Measurements from ENCODE around the gene CCDC57. TPM values are rescaled to one million over a fixed set of nuclear protein-coding genes. Genes with fewer than 3 reads are reported as not detected.

Gene CCDC57
- total RNA-seq, 2 donors from 2014 or later: 24.5 to 46.1 TPM

DNA sequence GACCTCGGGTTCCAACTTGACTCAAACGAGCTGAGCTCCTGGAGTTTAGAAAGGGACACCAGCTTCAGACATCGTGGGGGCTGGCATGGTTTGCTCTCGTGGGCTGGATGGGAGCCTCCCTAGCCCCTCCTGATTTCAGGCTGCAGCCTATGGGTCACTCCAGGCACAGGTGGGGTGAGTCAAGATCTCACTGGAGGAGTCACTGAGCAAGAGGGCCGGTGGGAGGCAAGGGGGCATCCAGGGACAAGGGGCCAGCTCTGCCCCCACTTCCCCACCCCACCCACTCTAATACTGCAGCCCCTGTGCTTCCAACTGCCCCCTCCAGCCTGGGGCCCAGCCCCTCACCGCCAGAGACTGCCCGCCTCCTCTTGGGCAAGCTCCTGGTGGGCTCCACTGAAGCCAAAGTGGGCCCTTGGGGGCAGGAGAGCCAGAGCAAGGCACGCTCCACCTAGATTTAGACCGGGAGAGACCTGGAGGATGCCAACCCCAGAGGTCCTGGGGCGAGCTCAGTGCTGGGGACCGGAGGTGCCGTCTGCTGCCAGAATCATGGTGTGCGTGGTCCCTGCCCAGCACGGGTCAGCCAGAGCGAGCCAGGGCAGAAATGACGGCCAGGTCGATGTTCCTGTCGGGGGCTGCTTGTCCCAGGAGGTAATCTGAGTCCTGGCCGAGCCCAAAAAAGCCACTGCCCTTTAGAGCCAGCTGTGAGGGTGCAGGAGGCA is 22.6 kb upstream of the CCDC57 start:
- peaks cover 9% of the 10 kb centered on the region for H3K36me3 ChIP-seq
- intact Hi-C loops (cut with DNase I): no loop called here
- no peak overlapping the region for H3K4me3 ChIP-seq
- no peak for DNase-seq
- no peak overlapping the region for H3K9ac ChIP-seq (ENCODE audit: low read depth in 2 of 2, low read length in 2 of 2)
- H3K4me1 ChIP-seq: peaks cover 47% of the 10 kb centered on the region
- H3K9me3 ChIP-seq: no peaks in the 10 kb centered on the region
- TF ChIP-seq, protein P1, sequence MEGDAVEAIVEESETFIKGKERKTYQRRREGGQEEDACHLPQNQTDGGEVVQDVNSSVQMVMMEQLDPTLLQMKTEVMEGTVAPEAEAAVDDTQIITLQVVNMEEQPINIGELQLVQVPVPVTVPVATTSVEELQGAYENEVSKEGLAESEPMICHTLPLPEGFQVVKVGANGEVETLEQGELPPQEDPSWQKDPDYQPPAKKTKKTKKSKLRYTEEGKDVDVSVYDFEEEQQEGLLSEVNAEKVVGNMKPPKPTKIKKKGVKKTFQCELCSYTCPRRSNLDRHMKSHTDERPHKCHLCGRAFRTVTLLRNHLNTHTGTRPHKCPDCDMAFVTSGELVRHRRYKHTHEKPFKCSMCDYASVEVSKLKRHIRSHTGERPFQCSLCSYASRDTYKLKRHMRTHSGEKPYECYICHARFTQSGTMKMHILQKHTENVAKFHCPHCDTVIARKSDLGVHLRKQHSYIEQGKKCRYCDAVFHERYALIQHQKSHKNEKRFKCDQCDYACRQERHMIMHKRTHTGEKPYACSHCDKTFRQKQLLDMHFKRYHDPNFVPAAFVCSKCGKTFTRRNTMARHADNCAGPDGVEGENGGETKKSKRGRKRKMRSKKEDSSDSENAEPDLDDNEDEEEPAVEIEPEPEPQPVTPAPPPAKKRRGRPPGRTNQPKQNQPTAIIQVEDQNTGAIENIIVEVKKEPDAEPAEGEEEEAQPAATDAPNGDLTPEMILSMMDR (IDR thresholded peaks at IDR 0.05): no peak
- no peaks in the 10 kb centered on the region for H3K27me3 ChIP-seq
- no peak overlapping the region for H3K27ac ChIP-seq

- Histone ChIP-seq H3K4me1 (peaks cover 39% of the 10 kb centered on the region), H3K36me3 (peaks cover 3% of the 10 kb centered on the region), H3K27me3 (no peaks in the 10 kb centered on the region), H3K27ac (no peak overlapping the region), H3K9ac (ENCODE audit: low read depth in 2 of 2, low read length in 2 of 2) (no peak overlapping the region), H3K4me3 (no peak overlapping the region), H3K9me3 (no peaks in the 10 kb centered on the region)
- TF ChIP-seq, protein P1 (IDR thresholded peaks at IDR 0.05): no peak
- DNase-seq: no peak
- intact Hi-C loops (cut with DNase I): no loop called here
Measured at GRCh38 chr17:82234211-82235055, 21.8 kb upstream of the CCDC57 start.

- H3K27me3 ChIP-seq: no peaks in the 10 kb centered on the region
- no peak overlapping the region for H3K9ac ChIP-seq (ENCODE audit: low read depth in 2 of 2, low read length in 2 of 2)
- no peak for DNase-seq
- H3K4me3 ChIP-seq: no peak overlapping the region
- peaks cover 26% of the 10 kb centered on the region for H3K4me1 ChIP-seq
- no peak overlapping the region for H3K27ac ChIP-seq
- TF ChIP-seq, protein P1 (IDR thresholded peaks at IDR 0.05): no peak
- peaks cover 3% of the 10 kb centered on the region for H3K36me3 ChIP-seq
- no peaks in the 10 kb centered on the region for H3K9me3 ChIP-seq
- intact Hi-C loops (cut with DNase I): no loop called here
Measured at GRCh38 chr17:82232876-82233785, 20.5 kb upstream of the CCDC57 start.

GRCh38 chr17:82232322-82232820 is 19.7 kb upstream of the CCDC57 start:
- Histone ChIP-seq H3K4me3 (peak overlapping the region; percentile 64), H3K27me3 (no peaks in the 10 kb centered on the region), H3K9ac (ENCODE audit: low read depth in 2 of 2, low read length in 2 of 2) (peak overlapping the region; percentile 81 to 85), H3K36me3 (peaks cover 3% of the 10 kb centered on the region), H3K9me3 (no peaks in the 10 kb centered on the region), H3K27ac (peak overlapping the region; percentile 98), H3K4me1 (peaks cover 21% of the 10 kb centered on the region)
- intact Hi-C loops (cut with DNase I): no loop called here
- no peak for DNase-seq
- TF ChIP-seq, protein P1 (IDR thresholded peaks at IDR 0.05): no peak
